GM19043 (cell line): ENCODE results near the gene SMCO1.
"Not testable (repeated sequence)": the region's sequence is repeated elsewhere in the genome, so short reads cannot be mapped to it uniquely, and the experiment has no call there.

Experiments used
- ATAC-seq: cut with Tn5 transposase; IDR thresholded peaks from one replicate; pipeline ENCODE4 v1.9.1; 2021; ENCODE audit warnings: low read depth; ENCODE audit not compliant: unreplicated experiment

SMCO1 gene

GRCh38 chr3:196496183-196496582, 19.0 kb downstream of the SMCO1 start:
- no peak for ATAC-seq

GRCh38 chr3:196493292-196493691, 21.9 kb downstream of the SMCO1 start:
- no peak for ATAC-seq

GRCh38 chr3:196492080-196492479, 23.1 kb downstream of the SMCO1 start:
- no peak for ATAC-seq

GRCh38 chr3:196489747-196490146, 25.4 kb downstream of the SMCO1 start:
- ATAC-seq = no peak

GRCh38 chr3:196486263-196486662, 28.9 kb downstream of the SMCO1 start:
- ATAC-seq = no peak

GRCh38 chr3:196477678-196478077, 37.5 kb downstream of the SMCO1 start:
- ATAC-seq = no peak

- ATAC-seq = no peak
Observed at GRCh38 chr3:196472286-196472685, 42.9 kb downstream of the SMCO1 start.

GRCh38 chr3:196471551-196471950, 43.6 kb downstream of the SMCO1 start:
- ATAC-seq = no peak

GRCh38 chr3:196470182-196470581, 45.0 kb downstream of the SMCO1 start:
- not testable (repeated sequence) for ATAC-seq

GRCh38 chr3:196463804-196464203, 51.3 kb downstream of the SMCO1 start:
- no peak for ATAC-seq

- no peak for ATAC-seq
Observed at GRCh38 chr3:196463478-196463756, 51.7 kb downstream of the SMCO1 start.

GRCh38 chr3:196462680-196463477, 52.3 kb downstream of the SMCO1 start:
- not testable (repeated sequence) for ATAC-seq

- ATAC-seq = no peak
Observed at GRCh38 chr3:196458063-196458462, 57.1 kb downstream of the SMCO1 start.

- ATAC-seq = not testable (repeated sequence)
Observed at GRCh38 chr3:196457470-196457869, 57.7 kb downstream of the SMCO1 start.
